SKM-1 treated with dmso at 0.1 percent for 144 hours (cell line): ENCODE data around the gene SLC16A12.

Experiments
- DNase-seq: peaks from one replicate; lab custom pipeline; 2025; ENCODE audit not compliant: unreplicated experiment; lab: John Stamatoyannopoulos, UW

Gene SLC16A12

DNA sequence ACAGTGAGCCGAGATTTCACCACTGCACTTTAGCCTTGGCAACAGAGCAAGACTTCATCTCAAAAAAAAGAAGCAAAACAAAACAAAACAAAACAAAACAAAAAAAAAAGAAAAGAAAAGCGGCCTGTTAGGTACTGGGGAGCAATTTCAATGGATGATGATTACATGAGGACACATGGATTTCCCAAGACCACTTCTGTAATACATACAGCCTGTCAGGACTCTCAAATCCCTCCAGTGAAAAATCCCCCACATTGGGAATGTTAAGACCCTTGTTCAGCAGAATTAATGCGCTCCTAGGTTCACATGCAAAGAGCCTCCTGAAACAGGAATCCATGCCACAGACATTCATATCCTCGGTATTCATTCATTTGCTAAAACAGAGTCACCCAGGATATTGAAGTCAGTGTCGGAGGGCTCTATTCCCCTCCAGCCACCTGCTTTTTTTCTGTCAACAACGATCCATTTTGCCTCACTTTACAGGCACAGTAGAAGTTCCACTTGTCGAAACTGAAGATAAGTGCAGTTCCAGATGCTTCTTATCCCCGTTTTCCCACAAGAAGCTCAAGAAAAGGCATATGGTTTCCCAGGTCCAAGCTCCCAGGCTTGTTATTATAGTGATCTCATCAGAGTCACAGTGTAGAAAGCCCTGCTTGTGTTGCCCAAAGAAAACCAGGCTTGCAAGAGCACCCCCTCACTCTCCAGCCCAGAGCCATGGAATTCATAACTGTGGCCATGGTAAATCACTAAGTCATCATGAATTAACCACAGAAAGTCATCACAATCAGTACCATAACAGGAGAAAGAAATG lies 20.2 kb downstream of the SLC16A12 start:
- DNase-seq = no peak

DNA sequence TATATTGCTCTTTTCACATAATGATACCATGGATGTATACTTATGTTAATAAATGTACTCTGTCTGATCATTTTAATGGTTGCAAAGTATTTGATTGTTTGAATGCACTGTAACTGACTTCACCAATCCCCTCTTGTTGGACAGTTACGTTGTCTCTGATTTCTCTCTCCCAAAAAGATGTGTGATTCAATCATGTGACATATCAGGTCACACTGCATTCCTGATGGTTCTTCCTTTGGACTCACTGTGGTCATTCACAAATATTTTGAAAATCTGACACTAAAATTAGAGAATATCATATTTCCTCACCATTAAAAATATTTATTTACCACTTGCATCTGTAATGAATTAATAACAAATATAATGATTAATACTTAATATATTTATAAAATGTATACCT lies 22.2 kb downstream of the SLC16A12 start:
- no peak for DNase-seq

- no peak for DNase-seq
Observed at GRCh38 chr10:89505640-89506275, 29.6 kb downstream of the SLC16A12 start.

- no peak for DNase-seq
Observed at GRCh38 chr10:89504691-89505090, 30.7 kb downstream of the SLC16A12 start.

- no peak for DNase-seq
Observed at GRCh38 chr10:89503652-89504370, 31.6 kb downstream of the SLC16A12 start.

GRCh38 chr10:89503151-89503550 lies 32.2 kb downstream of the SLC16A12 start:
- no peak for DNase-seq

- DNase-seq = no peak
Observed at GRCh38 chr10:89502549-89502948, 32.8 kb downstream of the SLC16A12 start.

- DNase-seq = no peak
Observed at GRCh38 chr10:89494575-89494974, 40.8 kb downstream of the SLC16A12 start.

GRCh38 chr10:89494068-89494467 lies 41.3 kb downstream of the SLC16A12 start:
- no peak for DNase-seq

DNA sequence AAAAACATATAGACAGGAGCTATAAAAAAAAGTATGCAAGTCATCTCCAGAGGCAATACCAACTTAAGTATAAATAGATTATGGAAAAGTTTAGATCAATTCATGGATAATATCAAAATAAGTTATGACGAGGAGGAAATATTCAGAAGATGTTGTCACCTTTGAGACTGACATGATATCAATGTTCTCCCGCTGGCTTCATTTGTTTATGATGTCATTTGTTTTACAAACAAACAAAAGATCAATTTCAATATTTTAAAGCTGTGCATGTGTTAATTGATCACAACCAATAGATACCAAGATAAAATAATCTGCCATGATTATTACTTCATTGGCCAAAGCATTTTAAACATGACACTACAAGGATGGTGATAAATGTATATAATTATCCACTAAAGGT lies 43.5 kb downstream of the SLC16A12 start:
- no peak for DNase-seq

GRCh38 chr10:89490596-89491335 lies 44.6 kb downstream of the SLC16A12 start:
- no peak for DNase-seq

DNA sequence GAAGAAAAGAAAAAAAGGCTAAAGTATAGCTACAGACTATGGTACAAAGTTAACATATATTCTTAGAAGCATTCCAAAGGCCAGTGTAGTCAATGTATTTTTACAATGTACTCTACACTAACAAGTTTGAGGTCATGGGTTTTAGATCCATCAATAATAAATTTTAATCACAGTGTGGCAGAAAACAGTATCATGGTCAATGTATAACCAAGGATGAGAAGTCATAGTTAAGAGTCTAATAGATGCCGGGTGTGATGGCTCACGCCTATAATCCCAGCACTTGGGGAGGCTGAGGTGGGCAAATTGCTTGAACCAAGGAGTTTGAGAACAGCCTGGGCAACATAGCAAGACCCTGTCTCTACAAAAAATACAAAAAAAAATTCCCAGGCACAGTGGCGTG lies 53.1 kb downstream of the SLC16A12 start:
- DNase-seq = no peak

- no peak for DNase-seq
Observed at GRCh38 chr10:89481662-89482061, 53.7 kb downstream of the SLC16A12 start.

DNA sequence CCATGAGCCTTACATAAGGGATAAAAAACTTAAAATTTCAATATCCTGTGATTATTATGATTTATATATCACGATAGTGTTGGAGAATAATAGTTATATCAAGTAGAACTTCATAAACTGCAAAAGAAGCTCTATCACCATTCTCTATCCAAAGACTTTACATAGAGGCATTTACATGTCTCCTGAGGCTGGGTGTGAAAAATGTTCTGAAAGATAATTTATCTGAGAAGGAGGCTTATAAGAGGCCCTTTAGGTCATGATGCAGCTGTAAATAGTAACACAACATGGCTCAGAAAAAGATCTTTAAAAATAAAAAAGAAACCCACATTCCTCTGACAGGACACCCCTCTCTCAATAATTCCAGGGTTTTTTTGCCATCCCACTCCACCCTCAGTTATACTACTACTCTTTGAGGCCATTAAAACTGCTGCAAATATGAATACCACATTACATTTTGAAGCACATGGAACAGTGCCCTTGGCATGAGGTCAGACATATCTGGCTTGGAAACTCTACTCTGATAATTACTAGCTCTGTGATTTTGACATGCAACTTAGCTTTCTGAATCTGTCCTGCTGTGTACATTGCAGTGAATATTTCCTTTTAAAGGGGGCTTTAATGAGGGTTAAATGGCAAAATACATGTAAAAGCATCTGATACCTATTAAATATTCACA lies 55.5 kb downstream of the SLC16A12 start:
- no peak for DNase-seq

DNA sequence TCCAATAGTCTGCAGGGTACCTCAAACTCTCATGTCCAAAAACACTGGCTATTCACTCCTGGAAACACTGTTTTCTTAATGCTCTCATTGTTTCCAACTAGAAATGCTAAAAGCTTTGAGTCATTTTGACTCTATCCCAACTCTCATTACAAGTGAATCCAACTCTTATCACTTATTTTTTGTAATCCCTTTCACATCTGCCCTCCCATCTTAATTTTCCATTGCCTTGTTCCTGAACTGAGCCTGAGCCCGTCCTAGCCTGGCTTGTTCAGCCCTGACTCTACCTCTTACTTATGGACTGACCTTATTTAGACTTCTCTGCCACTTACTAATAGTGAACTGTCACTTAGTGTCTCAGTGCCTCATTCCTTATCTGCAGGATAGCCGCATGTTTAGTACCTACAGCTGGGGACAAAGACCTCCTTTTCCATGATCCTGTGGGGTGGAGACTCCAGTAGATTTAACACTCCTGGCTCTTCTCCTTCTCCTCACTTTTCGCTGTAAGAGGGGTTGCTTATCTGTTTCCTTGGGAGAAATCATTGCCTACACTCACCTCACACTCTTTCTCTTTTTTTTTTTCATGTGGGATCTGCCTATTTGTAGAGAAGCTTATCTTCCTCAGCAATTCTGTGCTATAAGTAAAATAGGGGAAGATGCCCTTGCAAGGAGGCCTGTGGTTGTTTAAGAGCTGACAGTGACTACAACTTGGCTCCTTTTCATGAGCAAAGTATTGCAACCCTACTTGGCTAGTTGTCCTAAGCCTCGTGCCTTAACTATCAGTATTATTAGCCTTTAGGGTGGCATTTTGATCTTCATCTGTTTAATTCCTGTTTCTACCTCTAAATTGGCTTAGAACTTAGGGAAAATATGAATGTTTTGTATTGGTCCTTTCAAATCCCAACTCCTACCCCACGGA lies 56.4 kb downstream of the SLC16A12 start:
- DNase-seq = no peak

GRCh38 chr10:89478085-89478738 lies 57.2 kb downstream of the SLC16A12 start:
- no peak for DNase-seq

GRCh38 chr10:89476150-89476549 lies 59.2 kb downstream of the SLC16A12 start:
- no peak for DNase-seq

- DNase-seq = no peak
Observed at GRCh38 chr10:89475591-89475998, 59.8 kb downstream of the SLC16A12 start.

GRCh38 chr10:89475125-89475524 lies 60.3 kb downstream of the SLC16A12 start:
- no peak for DNase-seq
